ENCODE results near the gene NFAM1.

NFAM1 gene

GRCh38 chr22:42451499-42452145 lies 19.4 kb upstream of the NFAM1 start:
- in situ Hi-C loops (cut with MboI; ENCODE audit: low pct_unique_long_range_greater_than_20kb, low sequenced_read_pairs, unreplicated experiment), result no loop called here
- TF ChIP-seq, protein P1, sequence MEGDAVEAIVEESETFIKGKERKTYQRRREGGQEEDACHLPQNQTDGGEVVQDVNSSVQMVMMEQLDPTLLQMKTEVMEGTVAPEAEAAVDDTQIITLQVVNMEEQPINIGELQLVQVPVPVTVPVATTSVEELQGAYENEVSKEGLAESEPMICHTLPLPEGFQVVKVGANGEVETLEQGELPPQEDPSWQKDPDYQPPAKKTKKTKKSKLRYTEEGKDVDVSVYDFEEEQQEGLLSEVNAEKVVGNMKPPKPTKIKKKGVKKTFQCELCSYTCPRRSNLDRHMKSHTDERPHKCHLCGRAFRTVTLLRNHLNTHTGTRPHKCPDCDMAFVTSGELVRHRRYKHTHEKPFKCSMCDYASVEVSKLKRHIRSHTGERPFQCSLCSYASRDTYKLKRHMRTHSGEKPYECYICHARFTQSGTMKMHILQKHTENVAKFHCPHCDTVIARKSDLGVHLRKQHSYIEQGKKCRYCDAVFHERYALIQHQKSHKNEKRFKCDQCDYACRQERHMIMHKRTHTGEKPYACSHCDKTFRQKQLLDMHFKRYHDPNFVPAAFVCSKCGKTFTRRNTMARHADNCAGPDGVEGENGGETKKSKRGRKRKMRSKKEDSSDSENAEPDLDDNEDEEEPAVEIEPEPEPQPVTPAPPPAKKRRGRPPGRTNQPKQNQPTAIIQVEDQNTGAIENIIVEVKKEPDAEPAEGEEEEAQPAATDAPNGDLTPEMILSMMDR (IDR thresholded peaks at IDR 0.05; ENCODE audit: extremely low read depth, insufficient read depth, missing control alignments), result no peak
- no peak for DNase-seq (ENCODE audit: low spot score)

GRCh38 chr22:42450862-42451261 lies 18.7 kb upstream of the NFAM1 start:
- in situ Hi-C loops (cut with MboI; ENCODE audit: low pct_unique_long_range_greater_than_20kb, low sequenced_read_pairs, unreplicated experiment), result no loop called here
- TF ChIP-seq, protein P1 (IDR thresholded peaks at IDR 0.05; ENCODE audit: extremely low read depth, insufficient read depth, missing control alignments), result no peak
- DNase-seq (ENCODE audit: low spot score), result no peak

DNA sequence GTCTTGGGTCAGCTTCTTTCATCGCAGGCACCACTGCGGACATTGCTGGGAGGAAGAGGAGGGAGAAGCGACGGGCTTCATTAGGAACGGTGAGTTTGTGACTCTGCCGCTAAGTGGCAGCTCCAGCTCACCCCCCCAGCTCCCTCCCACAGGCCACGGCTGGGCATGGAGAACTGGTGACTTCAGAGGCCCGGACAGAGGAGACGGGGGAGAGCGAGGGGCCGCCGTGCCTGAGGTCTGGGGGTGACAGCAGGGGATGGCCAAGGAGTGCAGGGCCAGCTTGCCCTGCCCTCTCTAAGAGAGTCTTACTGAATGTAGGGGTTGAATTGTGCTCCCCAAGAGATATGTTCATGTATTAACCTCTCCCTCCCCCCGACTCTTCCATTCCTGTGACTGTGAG lies 13.9 kb upstream of the NFAM1 start:
- TF ChIP-seq, protein P1 (IDR thresholded peaks at IDR 0.05; ENCODE audit: extremely low read depth, insufficient read depth, missing control alignments), result no peak
- DNase-seq (ENCODE audit: low spot score), result no peak
- in situ Hi-C loops (cut with MboI; ENCODE audit: low pct_unique_long_range_greater_than_20kb, low sequenced_read_pairs, unreplicated experiment), result loop anchor here (25.0 kb wide), 1 partner anchor 484 kb away; the partner anchor contains the start of genes SEPTIN3 and SMIM45

- in situ Hi-C loops (cut with MboI; ENCODE audit: low pct_unique_long_range_greater_than_20kb, low sequenced_read_pairs, unreplicated experiment), result loop anchor here (25.0 kb wide), 1 partner anchor 482 kb away; the partner anchor contains the start of genes SEPTIN3 and SMIM45
- TF ChIP-seq, protein P1 (IDR thresholded peaks at IDR 0.05; ENCODE audit: extremely low read depth, insufficient read depth, missing control alignments), result peak; percentile 85
- DNase-seq (ENCODE audit: low spot score), result peak; percentile 82
These were observed 12.1 kb upstream of the NFAM1 start for GRCh38 chr22:42444077-42444904.

GRCh38 chr22:42443240-42444076 lies 11.3 kb upstream of the NFAM1 start:
- DNase-seq (ENCODE audit: low spot score), result no peak
- TF ChIP-seq, protein P1 (IDR thresholded peaks at IDR 0.05; ENCODE audit: extremely low read depth, insufficient read depth, missing control alignments), result no peak
- in situ Hi-C loops (cut with MboI; ENCODE audit: low pct_unique_long_range_greater_than_20kb, low sequenced_read_pairs, unreplicated experiment), result loop anchor here (25.0 kb wide), 1 partner anchor 481 kb away; the partner anchor contains the start of genes SEPTIN3 and SMIM45

DNA sequence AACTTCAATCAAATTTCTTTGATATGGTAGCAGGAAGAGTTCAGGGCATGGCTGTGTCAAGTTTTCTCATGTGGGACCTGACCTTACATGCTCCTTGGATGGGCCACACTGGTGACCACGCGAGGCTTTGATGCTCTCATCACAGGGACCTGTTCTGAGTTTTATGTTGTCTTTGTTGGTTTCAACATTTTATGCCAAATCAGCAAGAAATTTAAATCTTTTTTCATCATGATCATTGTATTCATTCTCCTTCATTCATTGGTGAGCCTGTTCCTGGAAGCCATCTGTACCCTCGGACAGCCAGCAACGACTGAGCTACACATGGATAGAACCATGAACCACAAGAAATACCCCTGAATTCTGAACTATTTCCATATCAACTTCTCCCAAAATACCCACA lies 10.5 kb upstream of the NFAM1 start:
- in situ Hi-C loops (cut with MboI; ENCODE audit: low pct_unique_long_range_greater_than_20kb, low sequenced_read_pairs, unreplicated experiment), result loop anchor here (25.0 kb wide), 1 partner anchor 480 kb away; the partner anchor contains the start of genes SEPTIN3 and SMIM45
- TF ChIP-seq, protein P1 (IDR thresholded peaks at IDR 0.05; ENCODE audit: extremely low read depth, insufficient read depth, missing control alignments), result no peak
- no peak for DNase-seq (ENCODE audit: low spot score)
